NT2/D1 (cell line): ENCODE results near the gene HS3ST5.
"Not testable (repeated sequence)": the region's sequence is repeated elsewhere in the genome, so short reads cannot be mapped to it uniquely, and the experiment has no call there.

Experiments
- DNase-seq: peaks from one replicate; pipeline ENCODE4 v3.0.0-alpha.2; 2011; ENCODE audit warnings: low read depth, low spot score
- H3K27me3 ChIP-seq: 2 replicates; pipeline ENCODE4 v1.6.0; 2011; ENCODE audit warnings: mild to moderate bottlenecking; ENCODE audit not compliant: insufficient read length, insufficient read depth
- H3K36me3 ChIP-seq: 2 replicates; pipeline ENCODE4 v1.6.1; 2011; ENCODE audit warnings: mild to moderate bottlenecking, low read length, mixed read lengths; ENCODE audit not compliant: insufficient read depth, insufficient read length
- H3K4me1 ChIP-seq: 2 replicates; pipeline ENCODE4 v1.5.1; 2011; ENCODE audit not compliant: insufficient read depth, insufficient read length
- H3K4me3 ChIP-seq: 2 replicates; pipeline ENCODE4 v1.5.1; 2011; ENCODE audit warnings: low read depth; ENCODE audit not compliant: insufficient read length
- H3K9ac ChIP-seq: 2 replicates; pipeline ENCODE4 v1.6.0; 2011; ENCODE audit warnings: low read depth; ENCODE audit not compliant: insufficient read length
- H3K9me3 ChIP-seq: 2 replicates; pipeline ENCODE4 v1.5.1; 2011; ENCODE audit warnings: mild to moderate bottlenecking, low read length; ENCODE audit not compliant: insufficient read depth
- SUZ12 ChIP-seq: IDR thresholded peaks from 2 replicates; pipeline ENCODE4 v1.6.1; 2011; ENCODE audit not compliant: insufficient read length, insufficient read depth; ENCODE audit errors: extremely low read depth
- YY1 ChIP-seq: IDR thresholded peaks from 2 replicates; pipeline ENCODE4 v1.6.1; 2011; ENCODE audit not compliant: insufficient read length, insufficient read depth
- ZNF274 ChIP-seq: IDR thresholded peaks from 2 replicates; pipeline ENCODE4 v1.6.1; 2011; ENCODE audit warnings: mild to moderate bottlenecking, low read depth, low read length

The HS3ST5 gene

GRCh38 chr6:114087496-114087895, 255.3 kb downstream of the HS3ST5 start:
- H3K9ac ChIP-seq, result no peak overlapping the region
- no peaks in the 10 kb centered on the region for H3K9me3 ChIP-seq
- no peak for DNase-seq
- no peak overlapping the region for H3K4me3 ChIP-seq
- no peaks in the 10 kb centered on the region for H3K4me1 ChIP-seq
- TF ChIP-seq YY1 (no peak), ZNF274 (no peak), SUZ12 (no peak)
- no peaks in the 10 kb centered on the region for H3K36me3 ChIP-seq
- no peaks in the 10 kb centered on the region for H3K27me3 ChIP-seq

DNA sequence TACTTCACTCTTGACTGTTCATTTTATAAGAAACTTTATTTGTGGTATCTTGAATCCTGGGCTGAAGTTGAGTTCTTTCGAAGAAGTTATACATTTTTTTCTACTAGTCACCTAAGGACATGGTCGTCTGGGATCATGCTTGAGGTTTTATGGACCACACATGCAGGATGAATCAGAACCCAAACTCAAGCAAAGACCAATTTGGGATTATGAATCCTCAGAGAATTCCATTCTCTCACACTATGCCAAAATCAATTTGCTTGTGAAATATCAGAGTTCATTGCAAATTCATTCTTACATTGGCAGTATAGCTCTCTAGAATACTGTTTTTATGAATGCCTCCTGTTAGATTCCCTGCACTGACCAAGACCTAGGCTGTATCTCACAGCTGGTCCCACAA, 257.6 kb downstream of the HS3ST5 start:
- DNase-seq, result no peak
- TF ChIP-seq SUZ12 (no peak), ZNF274 (no peak), YY1 (no peak)

GRCh38 chr6:114084327-114084890, 258.4 kb downstream of the HS3ST5 start:
- no peaks in the 10 kb centered on the region for H3K36me3 ChIP-seq
- no peak for DNase-seq
- H3K27me3 ChIP-seq, result no peaks in the 10 kb centered on the region
- H3K9me3 ChIP-seq, result no peaks in the 10 kb centered on the region; the same call in 1 of the 2 replicates
- H3K4me3 ChIP-seq, result no peak overlapping the region
- TF ChIP-seq SUZ12 (no peak), ZNF274 (no peak), YY1 (no peak)
- no peak overlapping the region for H3K9ac ChIP-seq
- no peaks in the 10 kb centered on the region for H3K4me1 ChIP-seq

More for the DNA sequence above, 257.6 kb downstream of the HS3ST5 start:
- Histone ChIP-seq H3K4me3 (no peak overlapping the region), H3K36me3 (no peaks in the 10 kb centered on the region), H3K27me3 (no peaks in the 10 kb centered on the region), H3K4me1 (no peaks in the 10 kb centered on the region), H3K9me3 (no peaks in the 10 kb centered on the region; the same call in 1 of the 2 replicates), H3K9ac (no peak overlapping the region)

DNA sequence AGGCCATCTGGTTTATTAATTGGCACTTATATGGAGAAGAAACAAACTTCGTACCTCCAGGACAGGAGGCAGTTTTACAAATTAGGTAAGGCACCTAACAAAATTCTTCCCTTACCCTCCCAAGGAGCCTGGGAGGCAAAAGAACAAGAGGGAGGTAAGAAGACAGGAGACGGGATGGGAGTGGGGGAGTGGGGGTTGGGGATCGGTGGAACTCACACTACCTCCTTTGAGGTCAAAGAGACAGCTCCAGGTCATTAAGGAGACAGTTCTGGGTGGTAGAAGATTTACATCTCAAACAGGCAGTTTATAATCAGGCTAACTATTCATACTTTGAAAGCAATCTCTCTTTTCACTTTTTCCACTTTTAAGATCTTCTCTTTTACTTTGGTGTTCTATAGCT, 259.6 kb downstream of the HS3ST5 start:
- Histone ChIP-seq H3K9me3 (no peaks in the 10 kb centered on the region; the same call in 1 of the 2 replicates), H3K4me3 (no peak overlapping the region), H3K9ac (no peak overlapping the region), H3K4me1 (no peaks in the 10 kb centered on the region), H3K27me3 (no peaks in the 10 kb centered on the region), H3K36me3 (no peaks in the 10 kb centered on the region)
- DNase-seq, result no peak
- TF ChIP-seq SUZ12 (no peak), YY1 (no peak), ZNF274 (no peak)

GRCh38 chr6:114081730-114082129, 261.1 kb downstream of the HS3ST5 start:
- Histone ChIP-seq H3K36me3 (no peaks in the 10 kb centered on the region), H3K9me3 (no peaks in the 10 kb centered on the region; the same call in 1 of the 2 replicates), H3K9ac (no peak overlapping the region), H3K4me1 (no peaks in the 10 kb centered on the region), H3K4me3 (no peak overlapping the region), H3K27me3 (no peaks in the 10 kb centered on the region)
- no peak for DNase-seq
- TF ChIP-seq ZNF274 (no peak), YY1 (no peak), SUZ12 (no peak)

DNA sequence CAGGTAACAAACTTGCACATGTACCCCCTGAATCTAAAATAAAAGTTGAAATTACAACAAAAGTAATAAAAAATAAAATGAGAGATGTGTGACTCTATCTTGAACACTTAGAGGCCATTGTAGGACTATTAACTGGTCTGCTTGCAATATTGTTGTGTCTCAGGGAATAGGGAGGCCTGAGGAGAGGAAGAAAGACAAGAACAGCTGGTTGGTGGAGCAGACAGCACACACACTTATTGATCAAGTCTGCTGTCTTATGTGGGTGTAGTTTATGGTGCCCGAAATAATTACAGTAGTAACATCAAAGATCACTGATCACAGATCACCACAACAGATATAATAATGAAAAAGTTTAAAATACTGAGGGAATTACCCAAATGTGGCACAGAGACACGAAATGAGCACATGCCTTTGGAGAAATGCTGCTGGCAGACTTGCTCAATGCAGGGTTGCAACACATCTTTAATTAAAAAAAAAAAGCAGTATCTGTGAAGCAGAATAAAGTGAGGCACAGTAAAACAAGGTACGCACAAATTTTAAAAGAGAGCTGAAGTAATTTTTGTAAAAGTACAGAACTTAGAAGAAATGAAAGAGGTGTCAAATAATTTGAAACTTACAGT, 261.8 kb downstream of the HS3ST5 start:
- Histone ChIP-seq H3K27me3 (no peaks in the 10 kb centered on the region), H3K36me3 (no peaks in the 10 kb centered on the region), H3K9me3 (no peaks in the 10 kb centered on the region; the same call in 1 of the 2 replicates), H3K9ac (no peak overlapping the region), H3K4me1 (no peaks in the 10 kb centered on the region), H3K4me3 (no peak overlapping the region)
- TF ChIP-seq SUZ12, result no peak
- TF ChIP-seq ZNF274, result no peak
- TF ChIP-seq YY1, result no peak
- no peak for DNase-seq

DNA sequence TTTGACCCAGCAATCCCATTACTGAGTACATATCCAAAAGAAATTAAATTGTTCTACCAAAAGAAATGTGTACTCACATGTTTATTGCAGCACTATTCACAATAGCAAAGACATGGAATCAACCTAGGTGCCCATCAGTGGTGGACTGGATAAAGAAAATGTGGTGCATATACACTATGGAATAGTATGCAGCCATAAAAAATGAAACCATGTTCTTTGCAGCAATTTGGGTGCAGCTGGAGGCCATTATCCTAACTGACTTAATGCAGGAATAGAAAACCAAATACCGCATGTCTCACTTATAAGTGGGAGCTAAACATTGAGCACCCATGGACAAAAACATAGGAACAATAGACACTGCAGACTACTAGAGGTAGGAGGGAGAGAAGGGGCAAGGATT, 262.4 kb downstream of the HS3ST5 start:
- not testable (repeated sequence) for H3K4me3 ChIP-seq, H3K9ac ChIP-seq, H3K27me3 ChIP-seq, H3K9me3 ChIP-seq, H3K36me3 ChIP-seq, H3K4me1 ChIP-seq, DNase-seq
